Measurements from ENCODE around the gene TANC1.

Gene TANC1

GRCh38 chr2:159214325-159214865 is 246.0 kb downstream of the TANC1 start:
- H3K9ac ChIP-seq (ENCODE audit: low read depth, low read length), result no peak overlapping the region
- no peak overlapping the region for H3K4me2 ChIP-seq (ENCODE audit: insufficient read depth, low read length)
- H2AFZ ChIP-seq (ENCODE audit: low read depth, low read length), result no peak overlapping the region
- no peaks in the 10 kb centered on the region for H3K79me2 ChIP-seq (ENCODE audit: insufficient read depth, low read length)
- H3K4me1 ChIP-seq (ENCODE audit: insufficient read depth, low read length), result peaks cover 8% of the 10 kb centered on the region
- H4K20me1 ChIP-seq (ENCODE audit: insufficient read depth, low read length), result no peaks in the 10 kb centered on the region
- TF ChIP-seq EZH2 (IDR thresholded peaks at IDR 0.05; ENCODE audit: borderline replicate concordance, low read depth, low read length, severe bottlenecking), result no peak
- TF ChIP-seq CTCF (IDR thresholded peaks at IDR 0.05; ENCODE audit: borderline replicate concordance, extremely low read depth, low read length, poor library complexity, severe bottlenecking), result no peak
- ATAC-seq (ENCODE audit: insufficient read depth, low read depth), result no peak
- H3K9me3 ChIP-seq (ENCODE audit: insufficient read depth, low read length, severe bottlenecking), result no peaks in the 10 kb centered on the region
- no peak overlapping the region; the same call in 1 of the 2 replicates for H3K27ac ChIP-seq (ENCODE audit: low read length)
- H3K4me3 ChIP-seq (ENCODE audit: low read depth in 1 of 2, low read length in 2 of 2), result no peak overlapping the region
- no peaks in the 10 kb centered on the region for H3K27me3 ChIP-seq (ENCODE audit: insufficient read depth, low read length, poor library complexity)
- H3K36me3 ChIP-seq (ENCODE audit: insufficient read depth, low read length), result peaks cover 15% of the 10 kb centered on the region; the same call in 1 of the 2 replicates
- DNase-seq, result no peak

GRCh38 chr2:159215116-159215515 is 246.7 kb downstream of the TANC1 start:
- Histone ChIP-seq H3K79me2 (ENCODE audit: insufficient read depth, low read length) (no peaks in the 10 kb centered on the region), H3K9ac (ENCODE audit: low read depth, low read length) (no peak overlapping the region), H3K36me3 (ENCODE audit: insufficient read depth, low read length) (peaks cover 20% of the 10 kb centered on the region; the same call in 1 of the 2 replicates), H2AFZ (ENCODE audit: low read depth, low read length) (no peak overlapping the region), H3K4me3 (ENCODE audit: low read depth in 1 of 2, low read length in 2 of 2) (no peak overlapping the region), H3K4me2 (ENCODE audit: insufficient read depth, low read length) (no peak overlapping the region), H3K27ac (ENCODE audit: low read length) (no peak overlapping the region), H3K4me1 (ENCODE audit: insufficient read depth, low read length) (peaks cover under 1% of the 10 kb centered on the region), H3K9me3 (ENCODE audit: insufficient read depth, low read length, severe bottlenecking) (no peaks in the 10 kb centered on the region), H3K27me3 (ENCODE audit: insufficient read depth, low read length, poor library complexity) (no peaks in the 10 kb centered on the region), H4K20me1 (ENCODE audit: insufficient read depth, low read length) (no peaks in the 10 kb centered on the region)
- ATAC-seq (ENCODE audit: insufficient read depth, low read depth) (no peak), DNase-seq (no peak)
- no peak for TF ChIP-seq EZH2 (IDR thresholded peaks at IDR 0.05; ENCODE audit: borderline replicate concordance, low read depth, low read length, severe bottlenecking)
- TF ChIP-seq CTCF (IDR thresholded peaks at IDR 0.05; ENCODE audit: borderline replicate concordance, extremely low read depth, low read length, poor library complexity, severe bottlenecking), result no peak

GRCh38 chr2:159217676-159218075 is 249.2 kb downstream of the TANC1 start:
- H3K9ac ChIP-seq (ENCODE audit: low read depth, low read length), result no peak overlapping the region
- H3K36me3 ChIP-seq (ENCODE audit: insufficient read depth, low read length), result peaks cover 20% of the 10 kb centered on the region; the same call in 1 of the 2 replicates
- no peak for TF ChIP-seq CTCF (IDR thresholded peaks at IDR 0.05; ENCODE audit: borderline replicate concordance, extremely low read depth, low read length, poor library complexity, severe bottlenecking)
- TF ChIP-seq EZH2 (IDR thresholded peaks at IDR 0.05; ENCODE audit: borderline replicate concordance, low read depth, low read length, severe bottlenecking), result no peak
- H3K4me1 ChIP-seq (ENCODE audit: insufficient read depth, low read length), result no peaks in the 10 kb centered on the region
- H3K79me2 ChIP-seq (ENCODE audit: insufficient read depth, low read length), result no peaks in the 10 kb centered on the region
- no peaks in the 10 kb centered on the region for H3K9me3 ChIP-seq (ENCODE audit: insufficient read depth, low read length, severe bottlenecking)
- DNase-seq (no peak), ATAC-seq (ENCODE audit: insufficient read depth, low read depth) (no peak)
- H3K27me3 ChIP-seq (ENCODE audit: insufficient read depth, low read length, poor library complexity), result no peaks in the 10 kb centered on the region
- H3K27ac ChIP-seq (ENCODE audit: low read length), result no peak overlapping the region
- H2AFZ ChIP-seq (ENCODE audit: low read depth, low read length), result no peak overlapping the region
- H3K4me3 ChIP-seq (ENCODE audit: low read depth in 1 of 2, low read length in 2 of 2), result no peak overlapping the region
- H3K4me2 ChIP-seq (ENCODE audit: insufficient read depth, low read length), result no peak overlapping the region
- no peaks in the 10 kb centered on the region for H4K20me1 ChIP-seq (ENCODE audit: insufficient read depth, low read length)

All from DND-41 (cell line).